Ishikawa (cell line): Measurements from ENCODE around the gene BLM.

Source experiments
- CREB1 ChIP-seq: IDR thresholded peaks from 2 replicates; pipeline ENCODE4 v1.6.1; 2012; ENCODE audit warnings: low read depth
- EGR1 ChIP-seq: IDR thresholded peaks from 2 replicates; pipeline ENCODE4 v1.6.1; 2012
- EP300 ChIP-seq: IDR thresholded peaks from 2 replicates; pipeline ENCODE4 v1.6.1; 2012; ENCODE audit warnings: borderline replicate concordance
- MAX ChIP-seq: IDR thresholded peaks from 2 replicates; pipeline ENCODE4 v1.6.1; 2012
- RAD21 ChIP-seq: IDR thresholded peaks from 2 replicates; pipeline ENCODE4 v1.6.1; 2012; ENCODE audit warnings: low read depth
- REST ChIP-seq: IDR thresholded peaks from 2 replicates; pipeline ENCODE4 v1.6.1; 2012; ENCODE audit warnings: low read depth, mild to moderate bottlenecking
- TAF1 ChIP-seq: IDR thresholded peaks from 2 replicates; pipeline ENCODE4 v1.6.1; 2012; ENCODE audit warnings: low read depth, mild to moderate bottlenecking
- TEAD4 ChIP-seq: IDR thresholded peaks from 2 replicates; pipeline ENCODE4 v1.6.1; 2012
- YY1 ChIP-seq: IDR thresholded peaks from 2 replicates; pipeline ENCODE4 v1.6.1; 2012; ENCODE audit warnings: low read depth
- ZBTB7A ChIP-seq: IDR thresholded peaks from 2 replicates; pipeline ENCODE4 v1.6.1; 2012; ENCODE audit warnings: low read depth

- no peak for TF ChIP-seq RAD21
- no peak for TF ChIP-seq CREB1
- no peak for TF ChIP-seq REST
- TF ChIP-seq EP300 = no peak
- no peak for TF ChIP-seq TAF1
- TF ChIP-seq TEAD4 = no peak
- TF ChIP-seq YY1 = no peak
- no peak for TF ChIP-seq MAX
- no peak for TF ChIP-seq ZBTB7A
- no peak for TF ChIP-seq EGR1
Observed at GRCh38 chr15:90709278-90709677, 7.9 kb upstream of the BLM start.
